Raji (cell line): Measurements from ENCODE around the gene PADI6.

Experiments
- POLR2A ChIP-seq: IDR thresholded peaks from 2 replicates; pipeline ENCODE4 v1.6.1; 2011; ENCODE audit warnings: low read depth, low read length, control low read depth; ENCODE audit not compliant: insufficient read depth

The PADI6 gene

DNA sequence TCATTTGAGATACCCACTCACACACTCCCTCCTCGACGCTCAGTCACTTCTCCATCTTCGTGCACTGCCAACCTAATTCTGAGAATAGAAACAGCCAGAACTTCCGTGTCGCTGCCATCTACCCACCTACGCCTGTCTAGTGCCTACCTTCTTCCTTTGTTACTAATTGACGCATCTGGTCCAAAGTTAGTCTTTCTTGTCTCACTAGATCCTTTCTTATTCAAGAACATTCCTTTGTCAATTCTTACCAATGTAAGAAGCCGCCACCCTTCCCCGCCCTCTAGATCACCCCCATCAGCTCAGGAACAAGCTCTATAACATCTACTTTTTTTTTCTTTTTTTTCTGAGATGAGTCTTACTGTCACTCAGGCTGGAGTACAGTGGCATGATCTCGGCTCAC lies 3.7 kb downstream of the PADI6 start:
- no peak for TF ChIP-seq POLR2A

DNA sequence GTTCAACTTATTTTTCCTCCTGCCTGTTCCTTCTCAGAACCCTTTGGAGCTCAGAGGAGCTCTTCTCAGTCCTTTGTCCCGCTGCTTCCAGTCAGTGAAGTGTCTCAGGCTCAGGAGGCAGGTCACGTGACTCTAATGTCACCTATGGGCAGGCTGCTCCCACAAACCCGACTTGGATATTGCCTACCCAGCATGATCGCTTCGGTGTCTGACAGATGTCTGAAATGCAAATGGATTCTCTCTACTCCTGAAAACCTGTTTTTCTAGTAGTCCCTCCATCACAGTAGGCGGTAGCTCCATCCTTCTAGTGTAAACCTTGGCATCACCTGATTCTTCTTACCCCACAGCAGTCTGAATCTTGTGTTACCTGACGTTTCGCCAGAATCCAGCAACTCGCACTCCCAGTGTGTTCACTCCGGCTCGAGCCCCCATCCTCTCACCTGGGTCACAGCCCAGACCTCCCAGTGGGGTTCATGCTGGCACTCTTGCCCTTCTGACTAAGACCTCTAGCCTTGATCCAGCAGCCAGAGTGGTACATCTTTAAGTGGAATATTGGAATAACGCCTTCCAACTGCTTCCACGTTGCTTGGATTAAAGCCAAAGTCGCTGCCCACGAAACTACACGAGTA lies 5.4 kb downstream of the PADI6 start:
- TF ChIP-seq POLR2A: no peak

DNA sequence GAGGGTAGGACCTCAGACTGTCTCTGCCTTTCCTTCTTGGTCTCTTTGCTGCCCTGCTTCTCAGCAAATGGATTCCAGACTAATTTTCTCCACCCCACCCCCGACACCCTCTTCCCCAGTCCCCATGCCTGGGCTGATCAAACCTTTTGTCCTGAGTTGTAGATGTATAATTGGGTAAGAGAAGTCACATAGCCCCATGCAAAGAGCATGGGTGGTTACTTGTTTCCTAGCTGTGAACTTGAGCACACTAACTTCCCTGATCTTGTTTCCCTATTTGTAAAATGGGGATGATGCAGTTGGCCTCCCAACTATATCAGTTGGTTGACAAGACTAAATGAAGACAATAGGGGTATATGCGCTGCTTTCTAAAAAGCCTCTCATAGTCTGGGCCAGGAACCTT lies 9.2 kb downstream of the PADI6 start:
- TF ChIP-seq POLR2A: no peak

DNA sequence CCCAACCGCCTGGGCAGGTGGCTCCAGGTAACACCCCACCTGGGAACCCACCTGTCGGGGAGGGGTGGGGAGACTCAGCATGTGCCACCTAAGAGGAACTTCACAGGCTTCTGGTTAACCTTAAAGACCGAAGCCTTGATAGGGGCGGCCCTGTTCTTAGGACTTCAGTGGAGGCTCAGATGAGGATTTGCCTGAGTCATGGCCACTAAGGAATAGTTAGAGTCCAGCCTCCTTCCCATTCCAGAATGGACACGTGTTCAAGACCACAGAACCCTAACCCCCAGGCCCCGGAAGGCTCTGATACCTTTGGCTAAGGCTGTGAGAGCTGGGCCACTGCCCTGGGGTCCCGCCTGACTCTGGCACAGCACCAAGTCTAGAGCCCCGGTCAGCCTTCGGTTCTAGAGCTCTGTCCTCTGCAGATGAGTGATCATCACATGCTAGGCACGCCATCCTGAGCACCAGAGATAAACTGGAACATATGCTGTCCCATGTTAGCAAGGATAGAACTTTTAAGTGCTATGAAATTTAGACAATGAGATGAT lies 20.3 kb downstream of the PADI6 start:
- TF ChIP-seq POLR2A: no peak

DNA sequence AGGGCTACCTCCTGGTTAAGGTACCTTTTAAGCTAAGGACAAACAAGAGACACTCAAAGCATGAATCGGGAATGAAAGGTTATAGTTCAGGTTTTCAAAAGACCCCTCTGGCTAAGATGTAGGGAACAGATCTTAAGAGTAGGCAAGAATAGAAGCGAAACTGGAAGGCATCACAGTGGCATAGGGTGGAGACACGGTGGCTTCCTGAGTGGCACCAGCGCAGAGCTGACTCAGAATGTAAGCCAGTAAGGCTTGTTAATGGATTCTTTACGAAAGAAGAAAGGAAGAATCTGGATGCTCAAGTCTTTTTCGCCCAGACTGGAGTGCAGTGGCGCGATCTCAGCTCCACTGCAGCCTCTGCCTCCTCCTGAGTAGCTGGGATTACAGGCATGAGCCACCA lies 21.2 kb downstream of the PADI6 start:
- TF ChIP-seq POLR2A: no peak

DNA sequence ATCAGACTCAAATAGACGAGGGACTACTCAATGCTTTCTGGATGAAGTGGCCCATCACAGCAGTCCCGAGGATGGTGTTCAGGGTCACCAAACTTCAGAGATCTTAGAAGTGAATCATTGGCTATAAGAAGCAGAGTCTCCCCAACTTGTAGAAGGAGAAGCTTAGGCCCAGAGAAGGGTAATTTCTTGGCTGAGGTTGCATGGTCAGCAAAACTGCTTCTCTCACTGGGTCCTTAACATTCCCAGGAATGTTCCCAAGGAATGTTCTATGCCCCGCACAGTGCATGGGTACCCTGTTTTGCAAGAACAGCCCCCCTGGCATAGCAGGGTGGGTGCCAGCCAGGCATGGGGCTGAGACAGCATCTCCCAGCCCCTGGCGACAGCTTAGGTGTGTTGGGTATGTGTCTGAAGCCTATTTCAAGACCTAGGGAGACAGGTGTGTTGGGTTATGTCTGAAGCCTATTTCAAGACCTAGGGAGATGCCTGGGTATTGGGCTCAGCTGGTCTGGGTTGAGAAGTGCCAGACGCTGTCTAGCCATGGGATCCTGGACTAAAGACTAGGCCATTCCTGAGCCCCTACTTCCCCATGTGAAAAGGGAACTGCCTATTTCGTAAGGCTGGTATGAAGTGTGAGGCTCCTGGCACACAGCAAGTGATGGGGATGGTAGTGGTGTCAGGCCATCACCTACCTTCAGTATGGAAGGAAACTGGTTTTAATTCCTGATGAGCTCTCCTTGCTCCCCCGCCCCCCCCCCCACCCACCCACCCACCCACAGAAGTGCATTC lies 26.1 kb downstream of the PADI6 start:
- TF ChIP-seq POLR2A: no peak

DNA sequence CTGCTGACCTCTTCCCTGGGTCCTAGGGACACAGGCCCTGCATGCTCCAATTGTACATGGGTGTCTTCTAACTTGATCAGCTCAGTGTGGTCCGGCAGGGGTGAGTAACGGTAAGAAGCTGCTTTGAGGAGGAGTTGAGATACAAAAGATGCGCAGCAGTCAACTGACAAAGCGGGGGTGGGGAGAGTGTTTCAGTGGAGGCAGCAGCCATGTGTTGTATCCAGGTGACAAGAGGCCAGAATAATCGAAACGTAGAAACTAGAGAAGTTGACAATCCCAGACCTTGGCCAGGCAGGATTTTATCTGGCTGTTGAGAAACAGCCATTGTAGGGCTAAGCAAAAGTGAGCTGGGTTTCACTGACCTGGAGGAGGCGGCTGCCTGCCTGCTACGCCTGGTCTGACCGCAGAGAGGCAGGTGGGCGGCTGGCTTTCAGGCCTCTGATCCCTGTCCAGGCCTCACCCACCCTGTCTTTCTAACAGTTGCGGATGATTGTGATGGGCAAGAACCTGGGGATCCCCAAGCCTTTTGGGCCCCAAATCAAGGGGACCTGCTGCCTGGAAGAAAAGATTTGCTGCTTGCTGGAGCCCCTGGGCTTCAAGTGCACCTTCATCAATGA lies 28.8 kb downstream of the PADI6 start:
- no peak for TF ChIP-seq POLR2A

DNA sequence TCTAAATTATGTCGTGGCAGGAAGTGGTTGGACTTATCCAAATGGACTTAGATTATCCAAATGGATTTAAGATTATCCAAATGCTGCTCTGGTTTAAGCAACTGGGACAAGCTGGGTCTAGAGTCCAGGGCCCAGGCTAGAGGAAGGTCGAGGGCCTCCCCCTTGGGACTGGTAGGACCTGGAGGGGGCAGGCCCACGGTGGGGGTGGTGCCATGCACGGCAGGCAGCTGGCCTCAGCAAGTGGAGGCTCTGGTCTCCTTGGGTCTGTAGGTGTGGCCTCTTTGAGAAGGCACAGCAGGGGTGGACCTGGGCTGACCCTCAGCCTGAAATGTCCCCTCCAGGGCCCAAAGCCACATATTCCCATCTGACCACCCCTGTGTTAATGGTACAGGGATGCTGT lies 29.8 kb downstream of the PADI6 start:
- TF ChIP-seq POLR2A: no peak

DNA sequence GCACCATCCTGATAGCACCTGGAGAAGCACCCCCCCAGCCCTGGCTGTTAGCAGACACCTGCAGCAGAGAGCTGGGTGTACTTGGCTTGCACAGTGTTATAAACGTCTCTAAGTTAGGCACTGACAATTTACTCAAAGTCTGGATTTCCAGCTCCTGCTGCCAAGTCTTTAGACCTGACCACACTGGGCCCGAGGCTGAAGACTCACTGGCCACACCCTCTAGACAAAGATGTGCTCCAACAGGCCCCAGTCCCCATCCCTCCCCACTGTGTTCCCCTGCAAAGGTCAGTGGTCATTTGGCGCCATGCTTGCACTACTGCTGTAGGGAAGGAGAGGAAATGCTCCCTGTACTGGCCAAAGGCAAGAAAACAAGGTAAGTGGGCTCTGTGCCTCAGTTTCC lies 31.1 kb downstream of the PADI6 start:
- TF ChIP-seq POLR2A: no peak

DNA sequence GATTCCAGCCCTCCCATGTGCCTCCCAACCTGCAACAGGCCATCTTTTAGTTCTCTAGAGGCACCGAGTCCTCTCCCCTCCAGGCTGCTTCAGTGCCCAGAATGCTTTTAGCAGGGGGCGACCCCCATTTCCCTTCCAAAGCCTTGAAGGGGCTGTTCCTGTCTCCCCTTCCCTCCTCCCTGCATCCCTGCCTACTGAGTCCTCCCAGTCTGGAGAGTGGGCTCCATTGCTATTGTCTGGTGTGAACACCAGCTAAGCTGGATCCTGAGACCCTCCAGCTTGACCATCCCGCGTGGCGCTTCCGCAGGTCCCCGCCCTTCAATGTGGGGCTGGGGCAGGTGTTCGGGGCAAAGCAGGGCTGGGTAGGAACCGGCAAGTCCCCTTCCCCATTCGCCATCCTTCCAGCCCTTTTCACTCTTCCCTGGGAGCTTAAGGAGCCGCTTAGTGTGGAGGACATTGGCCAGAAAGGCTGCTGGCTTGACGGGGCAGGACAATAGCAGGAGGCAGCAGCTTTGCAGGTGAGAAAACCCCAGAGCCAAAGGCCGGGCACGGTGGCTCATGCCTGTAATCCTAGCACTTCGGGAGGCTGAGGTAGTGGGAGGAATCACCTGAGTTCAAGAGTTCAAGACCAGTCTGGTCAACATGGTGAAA lies 32.2 kb downstream of the PADI6 start:
- TF ChIP-seq POLR2A: no peak

DNA sequence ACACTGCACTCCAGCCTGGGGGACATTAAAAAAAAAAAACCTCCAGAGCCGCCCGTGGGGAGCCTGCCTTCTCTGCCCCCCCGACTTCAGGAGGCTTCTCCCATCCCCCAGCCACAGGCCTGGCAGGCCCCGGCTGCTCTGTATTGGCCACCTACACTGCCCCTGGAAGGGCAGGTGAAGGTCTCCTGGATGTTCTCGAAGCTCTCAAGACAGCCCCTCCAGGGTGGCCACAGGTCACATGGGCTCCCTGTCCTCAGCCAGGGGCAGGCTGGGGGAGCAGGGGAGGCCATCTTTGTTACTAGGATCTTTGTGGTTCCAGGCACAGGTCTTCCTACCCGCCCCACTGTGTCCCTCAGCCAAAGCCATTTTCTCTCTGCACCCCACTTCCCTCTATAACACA lies 32.8 kb downstream of the PADI6 start:
- no peak for TF ChIP-seq POLR2A

DNA sequence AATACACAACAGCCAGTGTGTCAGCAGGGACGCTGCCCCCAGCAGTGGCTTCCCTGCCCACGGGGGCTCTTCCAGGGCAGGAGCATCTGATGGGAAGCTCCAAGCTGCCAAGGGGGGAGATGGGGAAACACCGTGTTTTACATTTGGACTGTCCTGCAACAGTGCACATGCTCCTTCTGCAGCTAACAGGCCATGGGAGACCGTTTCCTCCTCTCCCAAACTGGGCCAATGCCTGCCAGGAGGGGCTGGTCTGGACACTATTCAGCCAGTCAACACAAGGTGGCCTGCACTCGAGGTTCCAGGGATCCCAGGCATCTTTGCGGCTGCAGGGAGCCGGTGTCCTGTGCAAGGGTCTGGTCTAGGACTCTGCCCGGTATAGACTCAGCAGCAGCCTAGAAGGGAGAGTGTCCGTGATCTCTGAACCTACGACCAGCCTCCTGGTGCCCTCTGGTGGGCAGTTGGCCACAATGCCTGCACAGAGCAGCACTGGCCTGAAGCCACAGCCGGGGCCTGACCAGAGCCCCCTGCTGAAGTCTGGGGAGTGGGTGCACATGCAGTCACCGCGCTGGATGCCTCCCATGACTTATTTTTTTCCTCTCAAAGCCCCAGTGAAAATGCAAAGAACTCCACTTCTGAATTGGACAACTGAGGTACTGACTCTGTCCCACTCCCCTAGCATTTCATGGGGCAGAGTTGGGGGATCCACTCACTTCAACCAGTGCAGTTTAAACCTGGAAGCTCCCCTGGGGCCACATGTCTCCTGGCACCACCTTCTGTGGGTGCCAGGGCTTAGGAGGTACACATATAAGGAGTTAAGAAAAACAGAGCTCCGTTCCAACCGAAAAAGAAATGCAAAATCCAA lies 34.1 kb downstream of the PADI6 start:
- TF ChIP-seq POLR2A: no peak

DNA sequence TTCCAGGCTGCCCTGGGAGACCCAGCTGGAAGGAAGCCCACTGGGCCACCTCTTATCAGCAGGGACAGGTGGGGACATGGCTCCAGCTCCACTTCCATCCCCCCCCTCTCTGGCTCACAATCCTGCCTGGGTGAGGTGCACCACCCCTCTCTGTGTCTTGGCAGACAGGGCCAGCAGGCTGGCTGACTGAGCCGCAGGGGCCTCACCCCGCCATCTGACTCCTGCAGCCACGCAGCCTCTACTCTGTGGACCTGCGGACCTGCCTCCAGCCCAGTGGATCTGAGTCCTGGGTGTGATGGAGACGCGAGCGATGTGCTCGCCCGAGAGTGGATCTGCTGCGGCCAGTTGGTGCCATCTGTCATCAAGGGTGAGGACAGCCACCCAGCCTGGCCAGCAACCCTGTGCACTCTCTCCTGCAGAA lies 37.4 kb downstream of the PADI6 start:
- no peak for TF ChIP-seq POLR2A

DNA sequence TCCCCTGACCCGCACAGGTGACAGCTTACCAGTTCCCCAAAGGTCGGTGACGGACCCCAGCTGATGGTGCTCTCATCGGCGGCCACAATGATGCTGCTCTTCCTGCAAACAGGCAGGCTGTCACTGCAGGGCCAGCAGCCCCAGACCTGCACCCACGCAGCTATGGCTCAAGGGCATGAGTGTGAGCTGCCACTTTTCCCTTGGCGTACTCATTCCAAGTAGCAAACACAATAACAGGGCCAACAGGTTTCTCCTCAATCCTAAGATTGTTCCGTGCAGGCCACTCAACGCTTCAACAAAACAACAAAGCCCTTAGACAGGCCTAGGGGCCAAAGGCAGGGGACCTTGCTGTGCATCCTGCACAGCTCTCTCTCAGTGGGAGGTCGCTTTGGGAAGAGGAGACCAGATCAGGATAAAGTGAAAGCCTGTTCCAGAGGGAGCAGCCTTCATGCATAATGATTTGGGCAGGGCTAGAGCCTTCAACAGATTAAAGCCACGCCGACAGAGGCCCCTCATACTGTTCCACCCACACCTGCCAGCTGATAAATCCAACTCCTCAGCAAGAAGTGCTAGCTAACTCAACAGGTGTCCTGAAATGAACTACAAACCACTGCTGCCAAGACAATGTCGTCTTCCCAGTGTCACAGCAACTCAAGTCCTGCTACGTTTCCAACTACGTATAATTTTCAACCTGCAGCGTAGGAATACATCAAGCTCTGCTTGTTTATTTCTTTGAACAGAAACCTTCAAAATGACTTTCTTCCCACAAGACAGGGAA lies 40.3 kb downstream of the PADI6 start:
- TF ChIP-seq POLR2A: no peak
